ENCODE measurements around the gene FBXO31. TPM values are rescaled to one million over a fixed set of nuclear protein-coding genes. Genes with fewer than 3 reads are reported as not detected.

FBXO31 gene
- total RNA-seq, 6 donors from 2014 or later, result 15.9 to 103 (median 31.4) TPM

DNA sequence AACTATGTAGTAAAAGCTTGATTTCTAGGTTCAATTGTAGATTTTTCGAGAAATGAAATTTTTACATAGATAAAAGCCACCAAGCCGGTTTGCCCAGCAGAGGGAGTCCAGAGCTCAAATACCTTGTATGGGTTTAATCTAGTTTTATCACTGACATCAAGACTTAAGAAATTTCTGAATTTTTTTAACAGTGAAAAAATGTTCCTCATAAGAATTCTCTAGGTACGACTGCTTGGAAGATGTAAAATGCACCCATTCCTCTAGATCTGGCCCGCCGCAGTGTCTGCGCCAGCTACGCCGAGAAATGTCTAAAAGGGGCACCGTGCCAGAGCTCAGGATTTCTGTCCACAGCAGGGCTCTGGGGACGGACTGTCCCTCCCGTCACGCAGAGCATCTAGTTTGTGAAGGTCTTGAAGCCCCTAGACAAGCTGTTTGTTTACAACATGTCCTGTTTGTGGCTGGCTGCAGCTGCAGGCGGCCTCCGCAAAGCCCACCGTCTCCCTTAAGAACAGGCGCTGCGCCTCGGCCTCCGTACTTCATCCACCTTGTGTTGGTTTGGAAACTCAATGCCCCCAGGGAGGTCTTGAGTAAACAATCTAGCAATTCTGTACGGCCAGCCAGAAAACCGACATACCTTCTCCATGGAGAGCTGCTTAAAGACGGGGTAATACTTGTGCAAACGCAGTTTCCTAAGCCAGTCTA lies 33.4 kb upstream of the FBXO31 start:
- H3K27ac ChIP-seq, result no peak overlapping the region
- ATAC-seq (ENCODE audit: low FRiP score in 2 of 2), result no peak
- WGBS, 2 donors, result 82 to 84% methylated on average over 16 to 23 of the region's 23 CpGs
- H3K27me3 ChIP-seq, result no peaks in the 10 kb centered on the region
- H3K9me3 ChIP-seq, result no peaks in the 10 kb centered on the region
- no peak for DNase-seq
- no peak overlapping the region for H3K4me3 ChIP-seq
- no peaks in the 10 kb centered on the region for H3K4me1 ChIP-seq
- TF ChIP-seq, protein P1, sequence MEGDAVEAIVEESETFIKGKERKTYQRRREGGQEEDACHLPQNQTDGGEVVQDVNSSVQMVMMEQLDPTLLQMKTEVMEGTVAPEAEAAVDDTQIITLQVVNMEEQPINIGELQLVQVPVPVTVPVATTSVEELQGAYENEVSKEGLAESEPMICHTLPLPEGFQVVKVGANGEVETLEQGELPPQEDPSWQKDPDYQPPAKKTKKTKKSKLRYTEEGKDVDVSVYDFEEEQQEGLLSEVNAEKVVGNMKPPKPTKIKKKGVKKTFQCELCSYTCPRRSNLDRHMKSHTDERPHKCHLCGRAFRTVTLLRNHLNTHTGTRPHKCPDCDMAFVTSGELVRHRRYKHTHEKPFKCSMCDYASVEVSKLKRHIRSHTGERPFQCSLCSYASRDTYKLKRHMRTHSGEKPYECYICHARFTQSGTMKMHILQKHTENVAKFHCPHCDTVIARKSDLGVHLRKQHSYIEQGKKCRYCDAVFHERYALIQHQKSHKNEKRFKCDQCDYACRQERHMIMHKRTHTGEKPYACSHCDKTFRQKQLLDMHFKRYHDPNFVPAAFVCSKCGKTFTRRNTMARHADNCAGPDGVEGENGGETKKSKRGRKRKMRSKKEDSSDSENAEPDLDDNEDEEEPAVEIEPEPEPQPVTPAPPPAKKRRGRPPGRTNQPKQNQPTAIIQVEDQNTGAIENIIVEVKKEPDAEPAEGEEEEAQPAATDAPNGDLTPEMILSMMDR (IDR thresholded peaks at IDR 0.05), result peak in 5 of 6 experiments; percentile 41 to 67 (median 50)
- TF ChIP-seq POLR2A (IDR thresholded peaks at IDR 0.05) (no peak), POLR2AphosphoS5 (IDR thresholded peaks at IDR 0.05) (peak in 1 of 2 donors; percentile 45)
- H3K36me3 ChIP-seq, result peaks cover 21 to 96% (median 73%) of the 10 kb centered on the region in 4 donors

GRCh38 chr16:87415441-87415840 lies 31.9 kb upstream of the FBXO31 start:
- no peak for DNase-seq
- Histone ChIP-seq H3K4me3 (no peak overlapping the region), H3K27ac (no peak overlapping the region), H3K9me3 (no peaks in the 10 kb centered on the region), H3K4me1 (no peaks in the 10 kb centered on the region), H3K36me3 (peaks cover 25 to 99% (median 73%) of the 10 kb centered on the region in 4 donors), H3K27me3 (no peaks in the 10 kb centered on the region)
- WGBS, 2 donors, result 88 to 91% methylated on average over 9 of the region's 9 CpGs
- TF ChIP-seq EP300 (IDR thresholded peaks at IDR 0.05) (no peak), POLR2AphosphoS5 (IDR thresholded peaks at IDR 0.05) (no peak), POLR2A (IDR thresholded peaks at IDR 0.05) (no peak)
- TF ChIP-seq, protein P1 (IDR thresholded peaks at IDR 0.05), result no peak
- ATAC-seq (ENCODE audit: low FRiP score in 2 of 2), result no peak

DNA sequence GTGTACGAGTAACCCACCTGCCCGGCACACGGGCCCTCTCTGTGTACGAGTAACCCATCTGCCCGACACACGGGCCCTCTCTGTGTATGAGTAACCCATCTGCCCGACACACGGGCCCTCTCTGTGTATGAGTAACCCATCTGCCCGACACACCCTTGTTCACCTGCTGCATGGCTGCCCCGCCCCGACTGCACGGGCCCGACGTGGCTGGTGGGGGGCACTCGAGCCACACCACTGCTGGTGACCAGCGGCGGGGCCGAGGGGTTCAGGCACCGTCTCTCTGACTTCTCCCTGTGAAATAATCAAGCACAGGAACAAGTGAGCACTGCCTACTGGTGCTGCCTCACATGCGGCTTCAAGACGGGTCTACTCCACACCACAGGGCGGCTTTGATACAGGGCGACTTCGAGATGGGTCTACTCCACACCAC lies 30.7 kb upstream of the FBXO31 start:
- Histone ChIP-seq H3K4me3 (no peak overlapping the region), H3K27me3 (no peaks in the 10 kb centered on the region), H3K9me3 (no peaks in the 10 kb centered on the region), H3K27ac (no peak overlapping the region), H3K36me3 (peaks cover 20 to 99% (median 72%) of the 10 kb centered on the region in 4 donors), H3K4me1 (no peaks in the 10 kb centered on the region)
- TF ChIP-seq POLR2A (IDR thresholded peaks at IDR 0.05) (no peak), EP300 (IDR thresholded peaks at IDR 0.05) (no peak), POLR2AphosphoS5 (IDR thresholded peaks at IDR 0.05) (no peak)
- TF ChIP-seq, protein P1 (IDR thresholded peaks at IDR 0.05), result no peak
- DNase-seq (peak in 1 of 2 donors; percentile 83), ATAC-seq (ENCODE audit: low FRiP score in 2 of 2) (no peak)
- WGBS, 2 donors, result 82 to 91% methylated on average over 24 of the region's 24 CpGs

DNA sequence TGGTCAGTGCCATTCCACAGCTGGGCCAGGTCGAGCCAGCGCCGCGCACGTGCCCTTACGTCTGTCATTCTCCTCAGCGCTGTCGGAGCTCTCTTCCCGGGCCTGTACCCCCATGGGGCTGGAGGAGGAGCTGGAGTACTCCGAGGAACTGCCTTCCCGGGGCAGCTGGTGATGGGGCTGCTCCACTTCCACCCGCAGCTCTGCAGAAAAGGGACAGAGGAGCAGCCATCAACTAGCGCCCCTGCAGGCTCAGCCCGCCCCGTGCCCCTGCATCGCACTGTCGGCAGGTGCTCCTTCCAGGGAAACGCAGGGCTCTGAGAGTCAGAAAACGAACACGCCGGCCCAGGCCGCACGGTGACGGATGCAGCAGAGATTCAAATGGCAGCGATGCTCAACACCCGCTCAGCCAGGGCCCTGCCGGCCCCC lies 29.4 kb upstream of the FBXO31 start:
- no peak for TF ChIP-seq POLR2A (IDR thresholded peaks at IDR 0.05)
- TF ChIP-seq, protein P1 (IDR thresholded peaks at IDR 0.05), result no peak
- TF ChIP-seq POLR2AphosphoS5 (IDR thresholded peaks at IDR 0.05), result no peak
- TF ChIP-seq EP300 (IDR thresholded peaks at IDR 0.05), result no peak
- WGBS, 2 donors, result 93 to 98% methylated on average over 9 to 21 of the region's 27 CpGs
- Histone ChIP-seq H3K4me3 (no peak overlapping the region), H3K36me3 (peaks cover 20 to 97% (median 71%) of the 10 kb centered on the region in 4 donors), H3K4me1 (peaks cover 0 to 3% (median 0%) of the 10 kb centered on the region in 4 donors), H3K9me3 (no peaks in the 10 kb centered on the region), H3K27me3 (no peaks in the 10 kb centered on the region), H3K27ac (no peak overlapping the region)
- ATAC-seq (ENCODE audit: low FRiP score in 2 of 2) (peak in 1 of 2 donors; percentile 20), DNase-seq (peak in 1 of 2 donors; percentile 73)
